Measurements from ENCODE around the gene FANCE. TPM values are rescaled to one million over a fixed set of nuclear protein-coding genes. Genes with fewer than 3 reads are reported as not detected.

The FANCE gene
- total RNA-seq, 1 donor, result 16.6 TPM

DNA sequence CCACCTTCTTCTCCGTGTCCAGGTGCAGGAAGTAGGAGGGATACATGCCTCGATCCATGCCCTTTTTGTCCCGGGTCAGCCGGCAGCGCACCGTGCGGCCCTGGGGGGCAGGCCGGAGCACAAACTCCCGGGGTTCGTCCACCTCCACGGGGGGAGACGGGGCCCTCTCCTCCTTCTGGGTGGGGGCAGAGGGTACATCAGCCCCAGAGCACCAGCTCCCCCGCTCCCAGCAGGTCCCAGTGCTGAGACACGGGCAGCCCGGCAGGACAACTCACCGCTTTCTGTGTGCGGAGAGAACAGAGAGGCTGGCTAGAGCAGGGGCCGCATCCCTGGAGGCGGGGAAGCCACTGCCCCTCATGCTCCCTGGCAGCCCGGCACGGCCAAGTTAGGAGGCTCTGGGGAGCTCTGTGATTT, 53.9 kb downstream of the FANCE start:
- Histone ChIP-seq H3K4me1 (ENCODE audit: insufficient read depth, low read length) (peaks cover 4% of the 10 kb centered on the region), H3K4me3 (ENCODE audit: insufficient read depth, low read length) (no peak overlapping the region), H2AFZ (ENCODE audit: low read length) (no peak overlapping the region), H3K27me3 (ENCODE audit: insufficient read depth, low read length) (peaks cover 39% of the 10 kb centered on the region), H3K27ac (ENCODE audit: low read depth, low read length) (no peak overlapping the region), H3K4me2 (ENCODE audit: insufficient read depth, low read length) (no peak overlapping the region), H3K9me3 (ENCODE audit: low read depth, low read length) (no peaks in the 10 kb centered on the region), H3K79me2 (ENCODE audit: insufficient read depth, low read length) (no peaks in the 10 kb centered on the region), H4K20me1 (ENCODE audit: insufficient read depth, low read length) (peaks cover 3% of the 10 kb centered on the region), H3K36me3 (ENCODE audit: insufficient read depth, low read length) (no peaks in the 10 kb centered on the region)
- DNase-seq (ENCODE audit: insufficient read length, low spot score, missing footprints), result peak; percentile 66
- TF ChIP-seq, protein P1, sequence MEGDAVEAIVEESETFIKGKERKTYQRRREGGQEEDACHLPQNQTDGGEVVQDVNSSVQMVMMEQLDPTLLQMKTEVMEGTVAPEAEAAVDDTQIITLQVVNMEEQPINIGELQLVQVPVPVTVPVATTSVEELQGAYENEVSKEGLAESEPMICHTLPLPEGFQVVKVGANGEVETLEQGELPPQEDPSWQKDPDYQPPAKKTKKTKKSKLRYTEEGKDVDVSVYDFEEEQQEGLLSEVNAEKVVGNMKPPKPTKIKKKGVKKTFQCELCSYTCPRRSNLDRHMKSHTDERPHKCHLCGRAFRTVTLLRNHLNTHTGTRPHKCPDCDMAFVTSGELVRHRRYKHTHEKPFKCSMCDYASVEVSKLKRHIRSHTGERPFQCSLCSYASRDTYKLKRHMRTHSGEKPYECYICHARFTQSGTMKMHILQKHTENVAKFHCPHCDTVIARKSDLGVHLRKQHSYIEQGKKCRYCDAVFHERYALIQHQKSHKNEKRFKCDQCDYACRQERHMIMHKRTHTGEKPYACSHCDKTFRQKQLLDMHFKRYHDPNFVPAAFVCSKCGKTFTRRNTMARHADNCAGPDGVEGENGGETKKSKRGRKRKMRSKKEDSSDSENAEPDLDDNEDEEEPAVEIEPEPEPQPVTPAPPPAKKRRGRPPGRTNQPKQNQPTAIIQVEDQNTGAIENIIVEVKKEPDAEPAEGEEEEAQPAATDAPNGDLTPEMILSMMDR (IDR thresholded peaks at IDR 0.05; ENCODE audit: extremely low read depth, low read depth, low read length), result no peak

DNA sequence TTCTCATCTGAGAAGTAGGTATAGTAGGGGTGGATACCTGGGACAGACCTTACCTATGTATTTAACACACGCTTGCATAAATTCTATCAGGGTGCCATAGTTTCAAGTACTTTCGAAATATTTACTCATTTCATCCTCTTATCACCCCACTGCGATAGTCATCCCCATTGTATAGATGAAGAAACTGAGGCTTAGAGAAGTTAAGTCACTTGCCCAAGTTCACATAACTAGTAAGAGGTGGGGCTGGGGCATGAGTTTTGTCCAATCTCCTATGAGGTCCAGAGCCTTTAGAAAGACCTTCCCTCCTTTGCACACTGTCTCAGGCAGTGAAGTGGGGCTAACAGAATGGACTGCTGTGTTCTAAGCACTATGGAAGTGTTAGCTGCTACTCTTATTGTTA, 54.4 kb downstream of the FANCE start:
- peaks cover 44% of the 10 kb centered on the region for H3K27me3 ChIP-seq (ENCODE audit: insufficient read depth, low read length)
- no peaks in the 10 kb centered on the region for H3K79me2 ChIP-seq (ENCODE audit: insufficient read depth, low read length)
- H3K4me1 ChIP-seq (ENCODE audit: insufficient read depth, low read length), result peaks cover 4% of the 10 kb centered on the region
- H3K4me3 ChIP-seq (ENCODE audit: insufficient read depth, low read length), result no peak overlapping the region
- peak; percentile 45 for DNase-seq (ENCODE audit: insufficient read length, low spot score, missing footprints)
- H3K27ac ChIP-seq (ENCODE audit: low read depth, low read length), result no peak overlapping the region
- H3K36me3 ChIP-seq (ENCODE audit: insufficient read depth, low read length), result no peaks in the 10 kb centered on the region
- no peaks in the 10 kb centered on the region for H3K9me3 ChIP-seq (ENCODE audit: low read depth, low read length)
- TF ChIP-seq, protein P1 (IDR thresholded peaks at IDR 0.05; ENCODE audit: extremely low read depth, low read depth, low read length), result no peak
- peaks cover 3% of the 10 kb centered on the region for H4K20me1 ChIP-seq (ENCODE audit: insufficient read depth, low read length)
- H3K4me2 ChIP-seq (ENCODE audit: insufficient read depth, low read length), result no peak overlapping the region
- H2AFZ ChIP-seq (ENCODE audit: low read length), result no peak overlapping the region

DNA sequence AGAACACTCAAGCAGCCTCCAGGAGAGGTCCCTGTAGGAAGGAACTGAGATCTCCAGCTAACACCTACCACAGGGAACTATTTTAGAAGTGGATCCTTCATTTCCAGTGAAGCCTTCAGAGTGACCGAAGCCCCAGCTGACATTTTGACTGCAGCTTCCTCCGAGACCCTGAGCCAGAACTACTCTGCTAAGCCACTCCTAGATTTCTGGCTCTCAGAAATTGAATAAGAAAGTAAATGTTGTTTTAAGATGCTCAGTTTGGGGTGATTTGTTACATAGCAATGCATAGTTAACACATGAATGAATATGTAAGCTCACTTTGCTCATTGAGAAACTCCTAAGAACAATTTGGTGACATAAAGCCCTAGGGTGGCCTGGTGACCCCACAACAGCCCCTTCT, 55.1 kb downstream of the FANCE start:
- Histone ChIP-seq H3K27ac (ENCODE audit: low read depth, low read length) (no peak overlapping the region), H3K4me3 (ENCODE audit: insufficient read depth, low read length) (no peak overlapping the region), H3K79me2 (ENCODE audit: insufficient read depth, low read length) (no peaks in the 10 kb centered on the region), H3K36me3 (ENCODE audit: insufficient read depth, low read length) (no peaks in the 10 kb centered on the region), H3K4me2 (ENCODE audit: insufficient read depth, low read length) (no peak overlapping the region), H2AFZ (ENCODE audit: low read length) (no peak overlapping the region), H3K27me3 (ENCODE audit: insufficient read depth, low read length) (peaks cover 48% of the 10 kb centered on the region), H3K4me1 (ENCODE audit: insufficient read depth, low read length) (peaks cover 4% of the 10 kb centered on the region), H4K20me1 (ENCODE audit: insufficient read depth, low read length) (peaks cover 3% of the 10 kb centered on the region), H3K9me3 (ENCODE audit: low read depth, low read length) (no peaks in the 10 kb centered on the region)
- TF ChIP-seq, protein P1 (IDR thresholded peaks at IDR 0.05; ENCODE audit: extremely low read depth, low read depth, low read length), result no peak
- peak; percentile 91 for DNase-seq (ENCODE audit: insufficient read length, low spot score, missing footprints)

DNA sequence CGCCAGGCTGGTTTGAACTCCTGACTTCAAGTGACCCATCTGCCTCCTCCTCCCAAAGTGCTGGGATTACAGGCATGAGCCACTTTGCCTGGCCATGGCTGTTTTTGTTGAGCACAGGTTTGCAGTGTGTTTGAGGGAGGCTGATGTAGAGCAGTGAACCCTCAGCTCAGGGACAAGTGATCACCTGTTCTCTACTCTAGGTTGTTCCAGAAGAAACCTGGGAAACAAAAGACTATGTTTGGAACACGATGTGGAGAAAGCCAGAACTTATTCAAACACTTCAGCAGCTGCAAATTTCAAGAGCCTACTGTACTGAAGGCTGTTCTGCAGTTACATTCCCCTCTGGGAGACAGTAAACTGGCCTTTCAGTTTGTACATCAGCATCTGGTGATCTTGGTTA, 55.9 kb downstream of the FANCE start:
- H3K79me2 ChIP-seq (ENCODE audit: insufficient read depth, low read length), result no peaks in the 10 kb centered on the region
- no peak overlapping the region for H3K4me3 ChIP-seq (ENCODE audit: insufficient read depth, low read length)
- no peak overlapping the region for H2AFZ ChIP-seq (ENCODE audit: low read length)
- DNase-seq (ENCODE audit: insufficient read length, low spot score, missing footprints), result peak; percentile 72
- no peak overlapping the region for H3K27ac ChIP-seq (ENCODE audit: low read depth, low read length)
- peaks cover 4% of the 10 kb centered on the region for H3K4me1 ChIP-seq (ENCODE audit: insufficient read depth, low read length)
- H3K27me3 ChIP-seq (ENCODE audit: insufficient read depth, low read length), result peaks cover 55% of the 10 kb centered on the region
- no peaks in the 10 kb centered on the region for H3K36me3 ChIP-seq (ENCODE audit: insufficient read depth, low read length)
- no peaks in the 10 kb centered on the region for H3K9me3 ChIP-seq (ENCODE audit: low read depth, low read length)
- no peak overlapping the region for H3K4me2 ChIP-seq (ENCODE audit: insufficient read depth, low read length)
- peaks cover 3% of the 10 kb centered on the region for H4K20me1 ChIP-seq (ENCODE audit: insufficient read depth, low read length)
- TF ChIP-seq, protein P1 (IDR thresholded peaks at IDR 0.05; ENCODE audit: extremely low read depth, low read depth, low read length), result no peak
